Measurements from ENCODE around the gene ATP2A2. TPM values are rescaled to one million over a fixed set of nuclear protein-coding genes. Genes with fewer than 3 reads are reported as not detected.

ATP2A2 gene
- total and polyA plus RNA-seq, 2 donors (not counting 1 experiment from before 2014, with no cell fraction given): 35.3 to 68.2 TPM

- intact Hi-C loops (cut with micrococcal nuclease): no loop called here
- Histone ChIP-seq H3K27ac (ENCODE audit: low read length in 2 of 2) (no peak overlapping the region), H4K20me1 (ENCODE audit: control insufficient read depth, insufficient read depth, low read length, poor library complexity, severe bottlenecking) (peaks cover 5% of the 10 kb centered on the region), H3K9ac (ENCODE audit: low read length) (no peak overlapping the region), H3K9me3 (ENCODE audit: control extremely low read depth in 1 of 3, control insufficient read depth in 2 of 3, insufficient read depth in 1 of 3, low read length in 2 of 3) (no peaks in the 10 kb centered on the region), H3K4me3 (ENCODE audit: control extremely low read depth in 1 of 5, extremely low read depth in 1 of 5, insufficient read depth in 1 of 5, low read depth in 2 of 5, low read length in 4 of 5) (no peak overlapping the region), H3K36me3 (replicated peaks in 1 of 2; ENCODE audit: control extremely low read depth in 1 of 2, control insufficient read depth in 1 of 2, extremely low read depth in 1 of 2, insufficient read depth in 2 of 2, low read length in 1 of 2) (peaks cover 22 to 96% of the 10 kb centered on the region in 2 experiments), H3K4me1 (ENCODE audit: control insufficient read depth in 2 of 2, insufficient read depth in 2 of 2, low read length in 2 of 2) (peaks cover 4 to 9% of the 10 kb centered on the region in 2 donors), H3K4me2 (replicated peaks; ENCODE audit: low read depth, low read length, poor library complexity, severe bottlenecking) (no peak overlapping the region), H3K79me2 (ENCODE audit: control insufficient read depth, insufficient read depth, low read length) (no peaks in the 10 kb centered on the region), H3K27me3 (replicated peaks in 1 of 4; ENCODE audit: control extremely low read depth in 1 of 4, control insufficient read depth in 3 of 4, insufficient read depth in 4 of 4, low read length in 3 of 4) (no peaks in the 10 kb centered on the region), H2AFZ (ENCODE audit: insufficient read depth, low read depth, low read length, poor library complexity, severe bottlenecking) (no peak overlapping the region)
- no peak for TF ChIP-seq EZH2 (IDR thresholded peaks at IDR 0.05; ENCODE audit: borderline replicate concordance, insufficient read depth, low read depth, low read length, poor library complexity, severe bottlenecking)
- TF ChIP-seq, protein P1, sequence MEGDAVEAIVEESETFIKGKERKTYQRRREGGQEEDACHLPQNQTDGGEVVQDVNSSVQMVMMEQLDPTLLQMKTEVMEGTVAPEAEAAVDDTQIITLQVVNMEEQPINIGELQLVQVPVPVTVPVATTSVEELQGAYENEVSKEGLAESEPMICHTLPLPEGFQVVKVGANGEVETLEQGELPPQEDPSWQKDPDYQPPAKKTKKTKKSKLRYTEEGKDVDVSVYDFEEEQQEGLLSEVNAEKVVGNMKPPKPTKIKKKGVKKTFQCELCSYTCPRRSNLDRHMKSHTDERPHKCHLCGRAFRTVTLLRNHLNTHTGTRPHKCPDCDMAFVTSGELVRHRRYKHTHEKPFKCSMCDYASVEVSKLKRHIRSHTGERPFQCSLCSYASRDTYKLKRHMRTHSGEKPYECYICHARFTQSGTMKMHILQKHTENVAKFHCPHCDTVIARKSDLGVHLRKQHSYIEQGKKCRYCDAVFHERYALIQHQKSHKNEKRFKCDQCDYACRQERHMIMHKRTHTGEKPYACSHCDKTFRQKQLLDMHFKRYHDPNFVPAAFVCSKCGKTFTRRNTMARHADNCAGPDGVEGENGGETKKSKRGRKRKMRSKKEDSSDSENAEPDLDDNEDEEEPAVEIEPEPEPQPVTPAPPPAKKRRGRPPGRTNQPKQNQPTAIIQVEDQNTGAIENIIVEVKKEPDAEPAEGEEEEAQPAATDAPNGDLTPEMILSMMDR (IDR thresholded peaks at IDR 0.05): no peak
- H3K9me3 Mint-ChIP-seq (ENCODE audit: insufficient read depth): no peaks in the 10 kb centered on the region
- ChIA-PET CTCF (interaction anchor here (0.6 kb wide), 1 partner anchor 615 kb away, joined by 3 read pairs; no protein-coding TSS in a partner anchor), POLR2A (no interaction called here)
- no peak overlapping the region for H3K4me3 Mint-ChIP-seq
- ATAC-seq (ENCODE audit: low read depth) (no peak), DNase-seq (no peak)
- 98% methylated on average over 18 of the region's 18 CpGs for WGBS (ENCODE audit: insufficient coverage)
- H3K27me3 Mint-ChIP-seq: no peaks in the 10 kb centered on the region
- H3K4me1 Mint-ChIP-seq: peaks cover 11% of the 10 kb centered on the region
- no peak overlapping the region for H3K27ac Mint-ChIP-seq
These were observed 59.7 kb downstream of the ATP2A2 start for GRCh38 chr12:110340706-110341105.

DNA sequence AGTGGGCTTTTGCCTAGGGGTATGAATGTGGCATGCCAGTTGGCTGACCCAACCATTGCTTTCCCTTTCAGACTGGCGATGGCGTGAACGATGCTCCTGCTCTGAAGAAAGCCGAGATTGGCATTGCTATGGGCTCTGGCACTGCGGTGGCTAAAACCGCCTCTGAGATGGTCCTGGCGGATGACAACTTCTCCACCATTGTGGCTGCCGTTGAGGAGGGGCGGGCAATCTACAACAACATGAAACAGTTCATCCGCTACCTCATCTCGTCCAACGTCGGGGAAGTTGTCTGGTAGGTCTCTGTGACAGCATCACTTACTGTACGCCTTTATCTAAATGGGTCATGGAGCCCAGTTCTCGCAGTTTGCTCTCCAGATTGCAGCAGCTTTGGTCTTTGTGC is 61.1 kb downstream of the ATP2A2 start:
- no peak overlapping the region for H3K9ac ChIP-seq (ENCODE audit: low read length)
- peaks cover 9 to 92% of the 10 kb centered on the region in 2 experiments for H3K36me3 ChIP-seq (replicated peaks in 1 of 2; ENCODE audit: control extremely low read depth in 1 of 2, control insufficient read depth in 1 of 2, extremely low read depth in 1 of 2, insufficient read depth in 2 of 2, low read length in 1 of 2)
- no peak overlapping the region for H2AFZ ChIP-seq (ENCODE audit: insufficient read depth, low read depth, low read length, poor library complexity, severe bottlenecking)
- no peaks in the 10 kb centered on the region for H3K27me3 ChIP-seq (replicated peaks in 1 of 4; ENCODE audit: control extremely low read depth in 1 of 4, control insufficient read depth in 3 of 4, insufficient read depth in 4 of 4, low read length in 3 of 4)
- ChIA-PET POLR2A (no interaction called here), CTCF (no interaction called here)
- no peak for DNase-seq
- H3K4me1 Mint-ChIP-seq: peaks cover 11% of the 10 kb centered on the region
- H3K27me3 Mint-ChIP-seq: no peaks in the 10 kb centered on the region
- no peak overlapping the region for H3K27ac ChIP-seq (ENCODE audit: low read length in 2 of 2)
- TF ChIP-seq, protein P1 (IDR thresholded peaks at IDR 0.05): no peak
- no peak for TF ChIP-seq EZH2 (IDR thresholded peaks at IDR 0.05; ENCODE audit: borderline replicate concordance, insufficient read depth, low read depth, low read length, poor library complexity, severe bottlenecking)
- peaks cover 5% of the 10 kb centered on the region for H4K20me1 ChIP-seq (ENCODE audit: control insufficient read depth, insufficient read depth, low read length, poor library complexity, severe bottlenecking)
- H3K4me3 Mint-ChIP-seq: no peak overlapping the region
- no peak overlapping the region for H3K27ac Mint-ChIP-seq
- intact Hi-C loops (cut with micrococcal nuclease): no loop called here
- over 99% methylated on average over 15 of the region's 15 CpGs for WGBS (ENCODE audit: insufficient coverage)
- H3K4me2 ChIP-seq (replicated peaks; ENCODE audit: low read depth, low read length, poor library complexity, severe bottlenecking): no peak overlapping the region
- H3K9me3 ChIP-seq (ENCODE audit: control extremely low read depth in 1 of 3, control insufficient read depth in 2 of 3, insufficient read depth in 1 of 3, low read length in 2 of 3): no peaks in the 10 kb centered on the region
- ATAC-seq (ENCODE audit: low read depth): no peak
- H3K79me2 ChIP-seq (ENCODE audit: control insufficient read depth, insufficient read depth, low read length): no peaks in the 10 kb centered on the region
- no peaks in the 10 kb centered on the region for H3K9me3 Mint-ChIP-seq (ENCODE audit: insufficient read depth)
- H3K4me3 ChIP-seq (ENCODE audit: control extremely low read depth in 1 of 5, extremely low read depth in 1 of 5, insufficient read depth in 1 of 5, low read depth in 2 of 5, low read length in 4 of 5): no peak overlapping the region
- peaks cover 4 to 9% of the 10 kb centered on the region in 2 donors for H3K4me1 ChIP-seq (ENCODE audit: control insufficient read depth in 2 of 2, insufficient read depth in 2 of 2, low read length in 2 of 2)

Data from B cell (primary cell).